ENCODE results near the gene KLF1.
"Not testable (repeated sequence)": the region's sequence is repeated elsewhere in the genome, so short reads cannot be mapped to it uniquely, and the experiment has no call there.

Gene KLF1

GRCh38 chr19:12921047-12921446 lies 34.0 kb upstream of the KLF1 start:
- Histone ChIP-seq H3K9ac (no peak overlapping the region), H3K4me3 (no peak overlapping the region), H4K20me1 (0 out of 2 replicates have a peak, but pooled peaks cover 8% of the 10 kb centered on the region), H3K4me1 (peaks cover 15% of the 10 kb centered on the region; the same call in 1 of the 2 replicates), H3K9me3 (no peaks in the 10 kb centered on the region), H3K36me3 (peaks cover 50% of the 10 kb centered on the region), H3K27ac (no peak overlapping the region), H3K27me3 (no peaks in the 10 kb centered on the region), H3K4me2 (no peak overlapping the region)
- TF ChIP-seq Cebpa-rat (IDR thresholded peaks at IDR 0.05) = no peak

GRCh38 chr19:12918253-12918652 lies 31.3 kb upstream of the KLF1 start:
- Histone ChIP-seq H4K20me1 (no peaks in the 10 kb centered on the region), H3K9me3 (no peaks in the 10 kb centered on the region), H3K36me3 (peaks cover 22% of the 10 kb centered on the region), H3K4me3 (no peak overlapping the region), H3K4me2 (peak overlapping the region; percentile 79), H3K4me1 (peaks cover 31% of the 10 kb centered on the region), H3K27me3 (no peaks in the 10 kb centered on the region), H3K27ac (no peak overlapping the region), H3K9ac (no peak overlapping the region)
- TF ChIP-seq Cebpa-rat (IDR thresholded peaks at IDR 0.05) = no peak

- H3K4me1 ChIP-seq = peaks cover 36% of the 10 kb centered on the region
- H4K20me1 ChIP-seq, H3K36me3 ChIP-seq, H3K27ac ChIP-seq, H3K9ac ChIP-seq, H3K27me3 ChIP-seq, H3K4me2 ChIP-seq, H3K4me3 ChIP-seq, H3K9me3 ChIP-seq: not testable (repeated sequence)
Observed at GRCh38 chr19:12915860-12916259, 28.9 kb upstream of the KLF1 start.

GRCh38 chr19:12913851-12914690 lies 27.1 kb upstream of the KLF1 start:
- no peaks in the 10 kb centered on the region for H4K20me1 ChIP-seq
- peak overlapping the region; percentile 61 for H3K9ac ChIP-seq
- H3K9me3 ChIP-seq = no peaks in the 10 kb centered on the region
- H3K4me1 ChIP-seq = peaks cover 31% of the 10 kb centered on the region
- no peaks in the 10 kb centered on the region for H3K36me3 ChIP-seq
- peak overlapping the region; percentile 70 for H3K4me2 ChIP-seq
- H3K4me3 ChIP-seq = no peak overlapping the region
- peak overlapping the region; percentile 77 for H3K27ac ChIP-seq
- H3K27me3 ChIP-seq = no peaks in the 10 kb centered on the region
- no peak for TF ChIP-seq Cebpa-rat (IDR thresholded peaks at IDR 0.05)

- Histone ChIP-seq H4K20me1 (no peaks in the 10 kb centered on the region), H3K4me2 (peak overlapping the region; percentile 70), H3K27me3 (no peaks in the 10 kb centered on the region), H3K9ac (no peak overlapping the region; the same call in 1 of the 2 replicates), H3K4me3 (no peak overlapping the region), H3K4me1 (peaks cover 21% of the 10 kb centered on the region), H3K36me3 (no peaks in the 10 kb centered on the region), H3K9me3 (no peaks in the 10 kb centered on the region), H3K27ac (peak overlapping the region; percentile 77; the same call in 1 of the 2 replicates)
- no peak for TF ChIP-seq Cebpa-rat (IDR thresholded peaks at IDR 0.05)
Observed at GRCh38 chr19:12913011-12913561, 26.1 kb upstream of the KLF1 start.

- no peak overlapping the region; the same call in 1 of the 2 replicates for H3K9ac ChIP-seq
- H3K4me1 ChIP-seq = peaks cover 21% of the 10 kb centered on the region
- TF ChIP-seq Cebpa-rat (IDR thresholded peaks at IDR 0.05) = no peak
- H3K36me3 ChIP-seq = no peaks in the 10 kb centered on the region
- H3K4me2 ChIP-seq = no peak overlapping the region
- no peaks in the 10 kb centered on the region for H3K9me3 ChIP-seq
- H3K27me3 ChIP-seq = no peaks in the 10 kb centered on the region
- H3K4me3 ChIP-seq = no peak overlapping the region
- no peak overlapping the region for H3K27ac ChIP-seq
- no peaks in the 10 kb centered on the region for H4K20me1 ChIP-seq
Observed at GRCh38 chr19:12912571-12912970, 25.6 kb upstream of the KLF1 start.

GRCh38 chr19:12907166-12907565 lies 20.2 kb upstream of the KLF1 start:
- Histone ChIP-seq H3K4me2 (no peak overlapping the region), H3K9ac (no peak overlapping the region), H3K36me3 (peaks cover 24% of the 10 kb centered on the region), H3K27ac (no peak overlapping the region), H3K27me3 (no peaks in the 10 kb centered on the region), H3K4me3 (no peak overlapping the region), H3K9me3 (no peaks in the 10 kb centered on the region), H4K20me1 (no peaks in the 10 kb centered on the region), H3K4me1 (no peaks in the 10 kb centered on the region)
- no peak for TF ChIP-seq Cebpa-rat (IDR thresholded peaks at IDR 0.05)

GRCh38 chr19:12899891-12900518 lies 13.0 kb upstream of the KLF1 start:
- Histone ChIP-seq H3K4me1 (no peaks in the 10 kb centered on the region), H3K27ac (no peak overlapping the region), H3K9ac (0 out of 2 replicates have a peak overlapping the region, but pooled peaks have one; percentile 28), H3K27me3 (no peaks in the 10 kb centered on the region), H3K36me3 (peaks cover 81% of the 10 kb centered on the region), H4K20me1 (no peaks in the 10 kb centered on the region), H3K9me3 (no peaks in the 10 kb centered on the region), H3K4me3 (no peak overlapping the region), H3K4me2 (no peak overlapping the region)
- TF ChIP-seq Cebpa-rat (IDR thresholded peaks at IDR 0.05) = no peak

- peaks cover 84% of the 10 kb centered on the region for H3K36me3 ChIP-seq
- H3K27ac ChIP-seq = no peak overlapping the region
- TF ChIP-seq Cebpa-rat (IDR thresholded peaks at IDR 0.05) = no peak
- H3K4me3 ChIP-seq = no peak overlapping the region
- no peaks in the 10 kb centered on the region for H3K27me3 ChIP-seq
- no peak overlapping the region for H3K4me2 ChIP-seq
- no peaks in the 10 kb centered on the region for H3K9me3 ChIP-seq
- peaks cover 11% of the 10 kb centered on the region for H3K4me1 ChIP-seq
- H3K9ac ChIP-seq = no peak overlapping the region
- peaks cover 8% of the 10 kb centered on the region for H4K20me1 ChIP-seq
Observed at GRCh38 chr19:12896460-12896859, 9.5 kb upstream of the KLF1 start.

GRCh38 chr19:12893582-12893981 lies 6.6 kb upstream of the KLF1 start:
- no peaks in the 10 kb centered on the region for H3K9me3 ChIP-seq
- H3K27ac ChIP-seq = no peak overlapping the region
- TF ChIP-seq Cebpa-rat (IDR thresholded peaks at IDR 0.05) = no peak
- H3K27me3 ChIP-seq = no peaks in the 10 kb centered on the region
- no peak overlapping the region for H3K4me3 ChIP-seq
- peaks cover 12% of the 10 kb centered on the region for H4K20me1 ChIP-seq
- no peak overlapping the region for H3K9ac ChIP-seq
- H3K36me3 ChIP-seq = peaks cover 61% of the 10 kb centered on the region
- H3K4me1 ChIP-seq = peaks cover 26% of the 10 kb centered on the region
- H3K4me2 ChIP-seq = no peak overlapping the region

Measured in BLaER1 (cell line).